ENCODE results near the gene ANKRD23. TPM values are rescaled to one million over a fixed set of nuclear protein-coding genes. Genes with fewer than 3 reads are reported as not detected.

The ANKRD23 gene
- total and polyA plus RNA-seq, 2 of the 8 experiments (the other 6 are each of a cell fraction or from before 2014, with no cell fraction given), result 3.4 to 3.5 TPM

- TF ChIP-seq, protein P1, sequence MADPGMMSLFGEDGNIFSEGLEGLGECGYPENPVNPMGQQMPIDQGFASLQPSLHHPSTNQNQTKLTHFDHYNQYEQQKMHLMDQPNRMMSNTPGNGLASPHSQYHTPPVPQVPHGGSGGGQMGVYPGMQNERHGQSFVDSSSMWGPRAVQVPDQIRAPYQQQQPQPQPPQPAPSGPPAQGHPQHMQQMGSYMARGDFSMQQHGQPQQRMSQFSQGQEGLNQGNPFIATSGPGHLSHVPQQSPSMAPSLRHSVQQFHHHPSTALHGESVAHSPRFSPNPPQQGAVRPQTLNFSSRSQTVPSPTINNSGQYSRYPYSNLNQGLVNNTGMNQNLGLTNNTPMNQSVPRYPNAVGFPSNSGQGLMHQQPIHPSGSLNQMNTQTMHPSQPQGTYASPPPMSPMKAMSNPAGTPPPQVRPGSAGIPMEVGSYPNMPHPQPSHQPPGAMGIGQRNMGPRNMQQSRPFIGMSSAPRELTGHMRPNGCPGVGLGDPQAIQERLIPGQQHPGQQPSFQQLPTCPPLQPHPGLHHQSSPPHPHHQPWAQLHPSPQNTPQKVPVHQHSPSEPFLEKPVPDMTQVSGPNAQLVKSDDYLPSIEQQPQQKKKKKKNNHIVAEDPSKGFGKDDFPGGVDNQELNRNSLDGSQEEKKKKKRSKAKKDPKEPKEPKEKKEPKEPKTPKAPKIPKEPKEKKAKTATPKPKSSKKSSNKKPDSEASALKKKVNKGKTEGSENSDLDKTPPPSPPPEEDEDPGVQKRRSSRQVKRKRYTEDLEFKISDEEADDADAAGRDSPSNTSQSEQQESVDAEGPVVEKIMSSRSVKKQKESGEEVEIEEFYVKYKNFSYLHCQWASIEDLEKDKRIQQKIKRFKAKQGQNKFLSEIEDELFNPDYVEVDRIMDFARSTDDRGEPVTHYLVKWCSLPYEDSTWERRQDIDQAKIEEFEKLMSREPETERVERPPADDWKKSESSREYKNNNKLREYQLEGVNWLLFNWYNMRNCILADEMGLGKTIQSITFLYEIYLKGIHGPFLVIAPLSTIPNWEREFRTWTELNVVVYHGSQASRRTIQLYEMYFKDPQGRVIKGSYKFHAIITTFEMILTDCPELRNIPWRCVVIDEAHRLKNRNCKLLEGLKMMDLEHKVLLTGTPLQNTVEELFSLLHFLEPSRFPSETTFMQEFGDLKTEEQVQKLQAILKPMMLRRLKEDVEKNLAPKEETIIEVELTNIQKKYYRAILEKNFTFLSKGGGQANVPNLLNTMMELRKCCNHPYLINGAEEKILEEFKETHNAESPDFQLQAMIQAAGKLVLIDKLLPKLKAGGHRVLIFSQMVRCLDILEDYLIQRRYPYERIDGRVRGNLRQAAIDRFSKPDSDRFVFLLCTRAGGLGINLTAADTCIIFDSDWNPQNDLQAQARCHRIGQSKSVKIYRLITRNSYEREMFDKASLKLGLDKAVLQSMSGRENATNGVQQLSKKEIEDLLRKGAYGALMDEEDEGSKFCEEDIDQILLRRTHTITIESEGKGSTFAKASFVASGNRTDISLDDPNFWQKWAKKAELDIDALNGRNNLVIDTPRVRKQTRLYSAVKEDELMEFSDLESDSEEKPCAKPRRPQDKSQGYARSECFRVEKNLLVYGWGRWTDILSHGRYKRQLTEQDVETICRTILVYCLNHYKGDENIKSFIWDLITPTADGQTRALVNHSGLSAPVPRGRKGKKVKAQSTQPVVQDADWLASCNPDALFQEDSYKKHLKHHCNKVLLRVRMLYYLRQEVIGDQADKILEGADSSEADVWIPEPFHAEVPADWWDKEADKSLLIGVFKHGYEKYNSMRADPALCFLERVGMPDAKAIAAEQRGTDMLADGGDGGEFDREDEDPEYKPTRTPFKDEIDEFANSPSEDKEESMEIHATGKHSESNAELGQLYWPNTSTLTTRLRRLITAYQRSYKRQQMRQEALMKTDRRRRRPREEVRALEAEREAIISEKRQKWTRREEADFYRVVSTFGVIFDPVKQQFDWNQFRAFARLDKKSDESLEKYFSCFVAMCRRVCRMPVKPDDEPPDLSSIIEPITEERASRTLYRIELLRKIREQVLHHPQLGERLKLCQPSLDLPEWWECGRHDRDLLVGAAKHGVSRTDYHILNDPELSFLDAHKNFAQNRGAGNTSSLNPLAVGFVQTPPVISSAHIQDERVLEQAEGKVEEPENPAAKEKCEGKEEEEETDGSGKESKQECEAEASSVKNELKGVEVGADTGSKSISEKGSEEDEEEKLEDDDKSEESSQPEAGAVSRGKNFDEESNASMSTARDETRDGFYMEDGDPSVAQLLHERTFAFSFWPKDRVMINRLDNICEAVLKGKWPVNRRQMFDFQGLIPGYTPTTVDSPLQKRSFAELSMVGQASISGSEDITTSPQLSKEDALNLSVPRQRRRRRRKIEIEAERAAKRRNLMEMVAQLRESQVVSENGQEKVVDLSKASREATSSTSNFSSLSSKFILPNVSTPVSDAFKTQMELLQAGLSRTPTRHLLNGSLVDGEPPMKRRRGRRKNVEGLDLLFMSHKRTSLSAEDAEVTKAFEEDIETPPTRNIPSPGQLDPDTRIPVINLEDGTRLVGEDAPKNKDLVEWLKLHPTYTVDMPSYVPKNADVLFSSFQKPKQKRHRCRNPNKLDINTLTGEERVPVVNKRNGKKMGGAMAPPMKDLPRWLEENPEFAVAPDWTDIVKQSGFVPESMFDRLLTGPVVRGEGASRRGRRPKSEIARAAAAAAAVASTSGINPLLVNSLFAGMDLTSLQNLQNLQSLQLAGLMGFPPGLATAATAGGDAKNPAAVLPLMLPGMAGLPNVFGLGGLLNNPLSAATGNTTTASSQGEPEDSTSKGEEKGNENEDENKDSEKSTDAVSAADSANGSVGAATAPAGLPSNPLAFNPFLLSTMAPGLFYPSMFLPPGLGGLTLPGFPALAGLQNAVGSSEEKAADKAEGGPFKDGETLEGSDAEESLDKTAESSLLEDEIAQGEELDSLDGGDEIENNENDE (IDR thresholded peaks at IDR 0.05; ENCODE audit: insufficient replicate concordance, low read length), result no peak
- TF ChIP-seq CEBPB (IDR thresholded peaks at IDR 0.05; ENCODE audit: low read depth, low read length), result no peak
These were observed 40.7 kb upstream of the ANKRD23 start (continued) for GRCh38 chr2:96884299-96885094.

All from H1 (cell line).